ENCODE measurements around the gene USP17L20.
"Not testable (repeated sequence)": the region's sequence is repeated elsewhere in the genome, so short reads cannot be mapped to it uniquely, and the experiment has no call there.

The USP17L20 gene

GRCh38 chr4:9257824-9258223 is at the start of gene USP17L20:
USP17L20 (plus strand) TSS chr4:9258124; CDS start chr4:9258124, 0 bp downstream.
- not testable (repeated sequence) for DNase-seq (ENCODE audit: low read depth, low spot score)

- not testable (repeated sequence) for DNase-seq (ENCODE audit: low read depth, low spot score)
These were observed 47.6 kb upstream of the USP17L20 start, which contains the start of gene USP17L10 for GRCh38 chr4:9210357-9210756. USP17L10 (plus strand) TSS chr4:9210657; CDS start chr4:9210657, 0 bp downstream.

- DNase-seq (ENCODE audit: low read depth, low spot score): not testable (repeated sequence)
These were observed 43.2 kb upstream of the USP17L20 start for GRCh38 chr4:9214701-9215100.

GRCh38 chr4:9215105-9215504 is 42.8 kb upstream of the USP17L20 start, which contains the start of gene USP17L11:
USP17L11 (plus strand) TSS chr4:9215405; CDS start chr4:9215405, 0 bp downstream.
- DNase-seq (ENCODE audit: low read depth, low spot score): not testable (repeated sequence)

GRCh38 chr4:9219852-9220251 is 38.1 kb upstream of the USP17L20 start, which contains the start of gene USP17L12:
USP17L12 (plus strand) TSS chr4:9220152; CDS start chr4:9220152, 0 bp downstream.
- DNase-seq (ENCODE audit: low read depth, low spot score): not testable (repeated sequence)

- not testable (repeated sequence) for DNase-seq (ENCODE audit: low read depth, low spot score)
These were observed 33.3 kb upstream of the USP17L20 start, which contains the start of gene USP17L13 for GRCh38 chr4:9224596-9224995. USP17L13 (plus strand) TSS chr4:9224896; CDS start chr4:9224896, 0 bp downstream.

- DNase-seq (ENCODE audit: low read depth, low spot score): not testable (repeated sequence)
These were observed 27.7 kb upstream of the USP17L20 start for GRCh38 chr4:9230249-9230648.

- DNase-seq (ENCODE audit: low read depth, low spot score): not testable (repeated sequence)
These were observed 23.8 kb upstream of the USP17L20 start, which contains the start of gene USP17L15 for GRCh38 chr4:9234085-9234484. USP17L15 (plus strand) TSS chr4:9234385; CDS start chr4:9234385, 0 bp downstream.

- DNase-seq (ENCODE audit: low read depth, low spot score): not testable (repeated sequence)
These were observed 19.5 kb upstream of the USP17L20 start for GRCh38 chr4:9238461-9238860.

- not testable (repeated sequence) for DNase-seq (ENCODE audit: low read depth, low spot score)
These were observed 14.3 kb upstream of the USP17L20 start, which contains the start of gene USP17L17 for GRCh38 chr4:9243579-9243978. USP17L17 (plus strand) TSS chr4:9243879; CDS start chr4:9243879, 0 bp downstream.

GRCh38 chr4:9247953-9248680 is 9.8 kb upstream of the USP17L20 start, which contains the start of gene USP17L18:
USP17L18 (plus strand) TSS chr4:9248630; CDS start chr4:9248630, 0 bp downstream.
- DNase-seq (ENCODE audit: low read depth, low spot score): not testable (repeated sequence)

GRCh38 chr4:9253078-9253477 is 4.8 kb upstream of the USP17L20 start, which contains the start of gene USP17L19:
USP17L19 (plus strand) TSS chr4:9253378; CDS start chr4:9253378, 0 bp downstream.
- DNase-seq (ENCODE audit: low read depth, low spot score): not testable (repeated sequence)

- DNase-seq (ENCODE audit: low read depth, low spot score): not testable (repeated sequence)
These were observed 4.6 kb downstream of the USP17L20 start, which contains the start of gene USP17L21 for GRCh38 chr4:9262572-9262971. USP17L21 (plus strand) TSS chr4:9262872; CDS start chr4:9262872, 0 bp downstream.

GRCh38 chr4:9267319-9267718 is 9.4 kb downstream of the USP17L20 start, which contains the start of gene USP17L22:
USP17L22 (plus strand) TSS chr4:9267619; CDS start chr4:9267619, 0 bp downstream.
- DNase-seq (ENCODE audit: low read depth, low spot score): not testable (repeated sequence)

GRCh38 chr4:9271719-9272118 is 13.8 kb downstream of the USP17L20 start:
- not testable (repeated sequence) for DNase-seq (ENCODE audit: low read depth, low spot score)

All from smooth muscle cell of the brain vasculature (primary cell).